Gastrocnemius medialis (tissue), 4 donors: ENCODE results near the gene TBC1D32. TPM values are rescaled to one million over a fixed set of nuclear protein-coding genes. Genes with fewer than 3 reads are reported as not detected.
"Not testable (repeated sequence)": the region's sequence is repeated elsewhere in the genome, so short reads cannot be mapped to it uniquely, and the experiment has no call there.

Experiments
- ATAC-seq, 2 donors: fragments of 150-250 bp; one replicate each; pipeline ENCODE4 v1.9.1; 2016
- DNase-seq, 2 donors: peaks; one replicate each; pipeline ENCODE4 v3.0.0-alpha.2; 2019
- H3K27ac ChIP-seq, 4 donors: fragments of 200-600 bp; sonication (generic); 1 replicate in 1 of 4; 2 replicates in 3 of 4; pipeline ENCODE4 v1.5.1; 2016 to 2018; ENCODE audit warnings: mild to moderate bottlenecking in 2 of 4, moderate library complexity in 1 of 4
- H3K27me3 ChIP-seq, 3 donors: fragments of 200-600 bp; sonication (generic) in 2 of 3; 1 replicate in 1 of 3; 2 replicates in 2 of 3; pipeline versions ENCODE4 v1.5.1 to v1.6.0; 2016 to 2019; ENCODE audit warnings: mild to moderate bottlenecking in 1 of 3, moderate library complexity in 1 of 3
- H3K36me3 ChIP-seq, 2 donors: fragments of 200-600 bp; sonication (generic) in 1 of 2; one replicate each; pipeline ENCODE4 v1.5.1; 2017 to 2018
- H3K4me1 ChIP-seq, 2 donors: fragments of 200-600 bp; sonication (generic) in 1 of 2; one replicate each; pipeline ENCODE4 v1.5.1; 2016 to 2017; ENCODE audit warnings: mild to moderate bottlenecking in 2 of 2
- H3K4me3 ChIP-seq, 4 donors: fragments of 200-600 bp; sonication (generic) in 3 of 4; 1 replicate in 1 of 4; 2 replicates in 3 of 4; pipeline ENCODE4 v1.5.1; 2016 to 2019; ENCODE audit warnings: mild to moderate bottlenecking in 2 of 4
- H3K9me3 ChIP-seq, 3 donors: fragments of 200-600 bp; sonication (generic) in 2 of 3; 1 replicate in 1 of 3; 2 replicates in 2 of 3; pipeline ENCODE4 v1.5.1; 2016 to 2019
- POLR2A ChIP-seq, 2 donors: fragments of 450-650 bp; IDR thresholded peaks; one replicate each; pipeline ENCODE4 v1.6.1; 2017; ENCODE audit warnings: antibody characterized with exemption in 2 of 2, mild to moderate bottlenecking in 2 of 2, moderate library complexity in 2 of 2
- in situ Hi-C, 4 donors: fragments of 200-750 bp; cut with MboI; loops; one replicate each; pipeline versions ENCODE4 v1.15.0 to v1.8.0; 2017; ENCODE audit warnings: low sequenced_read_pairs in 4 of 4
- intact Hi-C: fragments of 100-400 bp; cut with DNase I; formaldehyde crosslinking; loops from one replicate; pipeline ENCODE4 v1.15.1; 2023; ENCODE audit warnings: low total_unique reads
- total RNA-seq, 4 donors: library from RNA; depleted of rRNA; stranded (reverse); fragments of >200 nt; gene quantifications; one replicate each; pipeline versions ENCODE4 v1.1.0 to v1.2.3, GENCODE V29; 2016
- TF ChIP-seq, protein P1 (sequence below), 5 experiments: fragments of 450-650 bp in 3 of 5; fragments of 200-600 bp in 2 of 5; sonication (generic) in 2 of 5; IDR thresholded peaks in 4 of 5; conservative IDR thresholded peaks in 1 of 5; 1 replicate in 4 of 5; 2 replicates in 1 of 5; pipeline ENCODE4 v1.5.1; 2016 to 2019; ENCODE audit warnings: antibody characterized with exemption in 5 of 5, mild to moderate bottlenecking in 3 of 5, moderate library complexity in 3 of 5

TBC1D32 gene
- total RNA-seq, 4 donors from 2014 or later: 0.07 to 1.2 (median 0.43) TPM

- intact Hi-C loops (no loop called here), in situ Hi-C loops (no loop called here)
- TF ChIP-seq POLR2A (IDR thresholded peaks at IDR 0.05): no peak
- TF ChIP-seq, protein P1, sequence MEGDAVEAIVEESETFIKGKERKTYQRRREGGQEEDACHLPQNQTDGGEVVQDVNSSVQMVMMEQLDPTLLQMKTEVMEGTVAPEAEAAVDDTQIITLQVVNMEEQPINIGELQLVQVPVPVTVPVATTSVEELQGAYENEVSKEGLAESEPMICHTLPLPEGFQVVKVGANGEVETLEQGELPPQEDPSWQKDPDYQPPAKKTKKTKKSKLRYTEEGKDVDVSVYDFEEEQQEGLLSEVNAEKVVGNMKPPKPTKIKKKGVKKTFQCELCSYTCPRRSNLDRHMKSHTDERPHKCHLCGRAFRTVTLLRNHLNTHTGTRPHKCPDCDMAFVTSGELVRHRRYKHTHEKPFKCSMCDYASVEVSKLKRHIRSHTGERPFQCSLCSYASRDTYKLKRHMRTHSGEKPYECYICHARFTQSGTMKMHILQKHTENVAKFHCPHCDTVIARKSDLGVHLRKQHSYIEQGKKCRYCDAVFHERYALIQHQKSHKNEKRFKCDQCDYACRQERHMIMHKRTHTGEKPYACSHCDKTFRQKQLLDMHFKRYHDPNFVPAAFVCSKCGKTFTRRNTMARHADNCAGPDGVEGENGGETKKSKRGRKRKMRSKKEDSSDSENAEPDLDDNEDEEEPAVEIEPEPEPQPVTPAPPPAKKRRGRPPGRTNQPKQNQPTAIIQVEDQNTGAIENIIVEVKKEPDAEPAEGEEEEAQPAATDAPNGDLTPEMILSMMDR (IDR thresholded peaks at IDR 0.05 in 4 of 5, conservative IDR thresholded peaks at IDR 0.05 in 1 of 5): no peak
- Histone ChIP-seq H3K4me1 (no peaks in the 10 kb centered on the region), H3K27ac (no peak overlapping the region), H3K27me3 (no peaks in the 10 kb centered on the region), H3K36me3 (no peaks in the 10 kb centered on the region), H3K4me3 (no peak overlapping the region), H3K9me3 (no peaks in the 10 kb centered on the region)
- ATAC-seq (no peak), DNase-seq (no peak)
These were observed 5.5 kb upstream of the TBC1D32 start for GRCh38 chr6:121339639-121340226.

GRCh38 chr6:121338956-121339355 is 4.7 kb upstream of the TBC1D32 start:
- intact Hi-C loops: no loop called here

DNA sequence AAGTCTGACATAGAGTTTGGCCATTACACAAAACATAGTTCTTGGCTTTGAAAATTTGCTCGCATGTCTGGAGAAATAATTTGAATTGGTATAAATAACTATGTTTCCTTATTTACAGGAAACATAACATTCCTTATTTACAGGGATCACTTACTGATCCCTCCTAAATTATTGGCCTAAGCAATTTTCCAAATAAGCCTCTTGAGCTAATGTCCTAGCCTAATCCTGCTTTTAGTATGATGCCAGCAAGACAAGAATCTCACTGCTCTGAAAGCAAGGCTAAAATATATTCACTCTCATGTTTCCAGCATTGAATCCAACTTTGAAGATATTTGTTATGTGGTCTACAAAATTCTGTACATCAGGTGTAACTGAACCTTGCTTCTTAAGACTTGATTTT is 4.1 kb upstream of the TBC1D32 start:
- DNase-seq: no peak
- Histone ChIP-seq H3K27me3 (no peaks in the 10 kb centered on the region), H3K27ac (no peak overlapping the region), H3K4me1 (peaks cover 4 to 5% of the 10 kb centered on the region in 2 donors), H3K36me3 (no peaks in the 10 kb centered on the region), H3K4me3 (no peak overlapping the region), H3K9me3 (no peaks in the 10 kb centered on the region)
- no peak for TF ChIP-seq POLR2A (IDR thresholded peaks at IDR 0.05)
- TF ChIP-seq, protein P1 (IDR thresholded peaks at IDR 0.05 in 4 of 5, conservative IDR thresholded peaks at IDR 0.05 in 1 of 5): no peak
- intact Hi-C loops: no loop called here
- in situ Hi-C loops: no loop called here
- no peak for ATAC-seq

More at GRCh38 chr6:121338956-121339355, 4.7 kb upstream of the TBC1D32 start:
- no peak for DNase-seq
- in situ Hi-C loops: no loop called here
- H3K4me3 ChIP-seq: no peak overlapping the region
- H3K4me1 ChIP-seq: peaks cover under 1 to 2% of the 10 kb centered on the region in 2 donors
- no peaks in the 10 kb centered on the region for H3K27me3 ChIP-seq
- H3K9me3 ChIP-seq: no peaks in the 10 kb centered on the region
- ATAC-seq: no peak
- no peak overlapping the region for H3K27ac ChIP-seq
- TF ChIP-seq, protein P1 (IDR thresholded peaks at IDR 0.05 in 4 of 5, conservative IDR thresholded peaks at IDR 0.05 in 1 of 5): no peak
- TF ChIP-seq POLR2A (IDR thresholded peaks at IDR 0.05): no peak
- H3K36me3 ChIP-seq: no peaks in the 10 kb centered on the region

DNA sequence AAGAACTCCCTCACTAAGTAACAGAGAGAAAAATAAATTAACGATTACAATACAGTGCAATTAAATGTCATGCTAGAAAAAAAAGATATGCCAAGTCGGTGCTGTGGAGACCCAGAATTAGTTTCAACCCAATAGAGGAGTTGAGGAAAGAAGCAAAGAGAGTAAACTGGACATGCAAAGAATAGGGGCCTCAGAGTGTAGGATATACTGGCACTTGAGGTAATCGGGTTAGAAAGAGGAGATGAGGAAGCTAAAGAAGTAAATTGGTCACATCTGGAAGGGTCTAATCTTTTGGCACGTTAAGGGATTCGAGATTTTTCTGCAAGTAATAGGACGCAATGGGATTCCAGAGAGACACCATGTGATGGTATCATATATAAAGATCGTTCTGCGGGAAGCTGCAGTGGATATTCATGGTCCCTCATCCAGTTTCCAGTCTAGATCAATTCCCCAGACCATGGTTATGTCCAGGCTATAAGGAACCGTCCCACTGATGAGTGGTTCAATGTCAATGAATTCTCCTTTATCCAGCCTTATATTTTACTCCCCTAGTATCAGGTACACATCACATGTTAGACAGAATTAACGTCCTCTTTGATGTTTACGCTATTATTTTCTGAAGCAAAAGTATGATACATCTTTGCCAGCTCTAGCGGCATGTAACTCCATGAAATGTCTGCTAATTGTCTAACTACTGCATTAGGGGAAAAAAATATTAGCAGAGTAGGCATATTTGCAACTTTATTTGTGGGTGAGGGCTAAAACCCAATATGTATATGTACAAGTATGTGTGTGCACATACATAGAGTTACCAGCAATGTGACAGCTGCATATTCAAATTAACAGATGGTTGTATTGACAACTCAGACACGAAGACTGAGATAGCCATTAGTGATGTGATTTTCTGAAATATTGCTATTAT is 1.1 kb upstream of the TBC1D32 start:
- Histone ChIP-seq H3K36me3 (no peaks in the 10 kb centered on the region), H3K27ac (peak overlapping the region; percentile 86 to 93 (median 88)), H3K4me1 (peaks cover 4 to 5% of the 10 kb centered on the region in 2 donors), H3K4me3 (peak overlapping the region; percentile 67 to 90 (median 82)), H3K27me3 (no peaks in the 10 kb centered on the region), H3K9me3 (no peaks in the 10 kb centered on the region)
- peak; percentile 12 to 26 for ATAC-seq
- DNase-seq: no peak
- no peak for TF ChIP-seq POLR2A (IDR thresholded peaks at IDR 0.05)
- TF ChIP-seq, protein P1 (IDR thresholded peaks at IDR 0.05 in 4 of 5, conservative IDR thresholded peaks at IDR 0.05 in 1 of 5): no peak
- in situ Hi-C loops: no loop called here
- intact Hi-C loops: no loop called here

- H3K27me3 ChIP-seq, in situ Hi-C loops, H3K9me3 ChIP-seq, ATAC-seq, H3K36me3 ChIP-seq, intact Hi-C loops, DNase-seq, H3K4me1 ChIP-seq: not testable (repeated sequence)
- Histone ChIP-seq H3K27ac (peak overlapping the region in 2 of 4 donors; percentile 87 to 90), H3K4me3 (peak overlapping the region; percentile 67 to 90 (median 82))
These were observed 586 bp downstream of the TBC1D32 start for GRCh38 chr6:121333694-121334093.
